ENCODE results near the gene RPL10A.

The RPL10A gene

DNA sequence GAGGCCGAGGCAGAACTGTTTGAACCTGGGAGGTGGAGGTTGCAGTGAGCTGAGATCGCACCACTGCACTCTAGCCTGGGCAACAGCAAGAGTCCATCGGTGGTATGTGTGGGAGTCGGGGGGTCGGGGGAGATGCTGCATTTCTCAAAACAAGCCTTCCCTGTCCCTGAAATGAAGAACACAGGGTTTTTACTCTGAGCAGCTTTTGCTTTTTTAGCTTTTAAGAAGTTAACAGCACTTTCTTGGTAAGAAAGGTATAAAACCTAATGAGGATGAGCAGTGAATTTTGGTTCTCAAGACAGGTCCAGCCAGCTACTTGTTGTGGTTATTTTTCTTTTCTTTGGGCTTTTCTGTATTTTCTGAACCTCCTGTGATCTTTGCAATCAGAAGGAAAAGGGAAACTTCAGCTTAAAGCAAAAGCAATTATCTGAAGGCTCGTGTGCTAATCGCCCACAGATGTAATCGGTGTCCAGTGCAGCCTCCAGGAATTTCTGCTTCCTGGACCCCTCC is 3.7 kb downstream of the RPL10A start:
- no peak overlapping the region for H3K4me3 ChIP-seq (ENCODE audit: low read length)
- TF ChIP-seq, protein P1, sequence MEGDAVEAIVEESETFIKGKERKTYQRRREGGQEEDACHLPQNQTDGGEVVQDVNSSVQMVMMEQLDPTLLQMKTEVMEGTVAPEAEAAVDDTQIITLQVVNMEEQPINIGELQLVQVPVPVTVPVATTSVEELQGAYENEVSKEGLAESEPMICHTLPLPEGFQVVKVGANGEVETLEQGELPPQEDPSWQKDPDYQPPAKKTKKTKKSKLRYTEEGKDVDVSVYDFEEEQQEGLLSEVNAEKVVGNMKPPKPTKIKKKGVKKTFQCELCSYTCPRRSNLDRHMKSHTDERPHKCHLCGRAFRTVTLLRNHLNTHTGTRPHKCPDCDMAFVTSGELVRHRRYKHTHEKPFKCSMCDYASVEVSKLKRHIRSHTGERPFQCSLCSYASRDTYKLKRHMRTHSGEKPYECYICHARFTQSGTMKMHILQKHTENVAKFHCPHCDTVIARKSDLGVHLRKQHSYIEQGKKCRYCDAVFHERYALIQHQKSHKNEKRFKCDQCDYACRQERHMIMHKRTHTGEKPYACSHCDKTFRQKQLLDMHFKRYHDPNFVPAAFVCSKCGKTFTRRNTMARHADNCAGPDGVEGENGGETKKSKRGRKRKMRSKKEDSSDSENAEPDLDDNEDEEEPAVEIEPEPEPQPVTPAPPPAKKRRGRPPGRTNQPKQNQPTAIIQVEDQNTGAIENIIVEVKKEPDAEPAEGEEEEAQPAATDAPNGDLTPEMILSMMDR (conservative IDR thresholded peaks at IDR 0.05; ENCODE audit: low read depth, low read length), result no peak
- DNase-seq (ENCODE audit: low read depth), result no peak

GRCh38 chr6:35473075-35473849 is 5.1 kb downstream of the RPL10A start:
- TF ChIP-seq, protein P1 (conservative IDR thresholded peaks at IDR 0.05; ENCODE audit: low read depth, low read length), result no peak
- H3K4me3 ChIP-seq (ENCODE audit: low read length), result no peak overlapping the region
- no peak for DNase-seq (ENCODE audit: low read depth)

GRCh38 chr6:35473850-35474130 is 5.6 kb downstream of the RPL10A start:
- TF ChIP-seq, protein P1 (conservative IDR thresholded peaks at IDR 0.05; ENCODE audit: low read depth, low read length), result no peak
- DNase-seq (ENCODE audit: low read depth), result no peak
- H3K4me3 ChIP-seq (ENCODE audit: low read length), result no peak overlapping the region

- no peak for DNase-seq (ENCODE audit: low read depth)
- TF ChIP-seq, protein P1 (conservative IDR thresholded peaks at IDR 0.05; ENCODE audit: low read depth, low read length), result no peak
- H3K4me3 ChIP-seq (ENCODE audit: low read length), result no peak overlapping the region
Observed at GRCh38 chr6:35474131-35474941, 6.1 kb downstream of the RPL10A start.

DNA sequence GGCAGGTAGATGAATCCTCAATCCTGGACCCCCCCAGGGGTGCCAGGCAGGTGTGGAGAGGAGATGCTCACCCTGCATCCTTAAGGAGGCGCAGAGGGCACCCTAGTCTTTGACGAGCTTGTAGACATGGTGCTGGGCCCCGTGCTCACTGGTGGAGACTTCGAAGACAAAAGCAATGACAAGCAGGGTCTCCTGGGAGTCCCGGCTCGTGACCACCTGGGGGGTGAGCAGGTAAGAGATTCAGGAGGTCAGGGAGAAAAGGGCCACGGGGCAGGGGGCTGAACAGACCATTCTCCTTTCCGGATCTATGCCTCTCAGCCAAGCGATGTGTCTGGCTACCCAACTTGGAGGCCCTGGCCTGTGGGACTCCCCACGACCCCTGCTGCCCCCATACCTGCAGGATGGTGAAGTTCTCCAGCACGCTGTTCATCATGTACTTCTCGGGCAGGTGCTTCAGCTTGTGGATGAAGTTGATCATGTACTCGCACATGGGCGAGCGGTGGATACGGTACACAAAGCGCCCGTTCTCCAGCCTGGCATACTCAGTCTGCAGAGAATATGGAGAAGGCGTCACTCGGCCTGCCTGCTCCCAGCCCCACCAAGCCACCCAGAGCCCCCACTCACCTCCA is 6.9 kb downstream of the RPL10A start:
- no peak overlapping the region for H3K4me3 ChIP-seq (ENCODE audit: low read length)
- no peak for DNase-seq (ENCODE audit: low read depth)
- TF ChIP-seq, protein P1 (conservative IDR thresholded peaks at IDR 0.05; ENCODE audit: low read depth, low read length), result no peak

- no peak for DNase-seq (ENCODE audit: low read depth)
- H3K4me3 ChIP-seq (ENCODE audit: low read length), result no peak overlapping the region
- TF ChIP-seq, protein P1 (conservative IDR thresholded peaks at IDR 0.05; ENCODE audit: low read depth, low read length), result no peak
Observed at GRCh38 chr6:35475573-35475972, 7.4 kb downstream of the RPL10A start.

Data from retinal pigment epithelial cell (primary cell).